HEK293 (cell line): Measurements from ENCODE around the gene CELF4.

Source experiments
- CTCF ChIA-PET: fragments of 350-600 bp; formaldehyde crosslinking; extraction: SDS; loops from one replicate; lab custom pipeline; 2021; ENCODE audit warnings: antibody characterized with exemption; lab: Yijun Ruan, JAX
- POLR2A ChIA-PET: fragments of 300-600 bp; formaldehyde crosslinking; extraction: SDS; loops from one replicate; lab custom pipeline; 2020; ENCODE audit warnings: antibody characterized with exemption, inconsistent platforms; lab: Yijun Ruan, JAX
- H3K27ac ChIP-seq: fragments of 200-500 bp; sonication (Bioruptor generic); 2 replicates; pipeline ENCODE4 v1.5.1; 2014; ENCODE audit warnings: low read depth, low read length, control low read depth, inconsistent platforms; ENCODE audit errors: extremely low read depth
- H3K36me3 ChIP-seq, 2 experiments: fragments of 200-500 bp in 1 of 2; sonication (Bioruptor generic) in 1 of 2; 1 replicate in 1 of 2; 2 replicates in 1 of 2; pipeline ENCODE4 v1.5.1; 2014 to 2017; ENCODE audit warnings: inconsistent platforms in 2 of 2, low read length in 2 of 2; ENCODE audit not compliant: control insufficient read depth in 2 of 2, insufficient read depth in 1 of 2
- H3K4me1 ChIP-seq: fragments of 200-500 bp; sonication (Bioruptor generic); 2 replicates; pipeline ENCODE4 v1.5.1; 2014; ENCODE audit warnings: mild to moderate bottlenecking, low read length, inconsistent platforms; ENCODE audit not compliant: control insufficient read depth, insufficient read depth
- H3K4me3 ChIP-seq: 2 replicates; pipeline ENCODE4 v1.5.1; 2011; ENCODE audit warnings: low read depth, mild to moderate bottlenecking, control low read depth, low read length, moderate library complexity
- H3K9me3 ChIP-seq: fragments of 200-500 bp; sonication (Bioruptor generic); 2 replicates; pipeline ENCODE4 v1.5.1; 2014; ENCODE audit warnings: low read depth, low read length, inconsistent platforms; ENCODE audit not compliant: control insufficient read depth, insufficient read depth
- IKZF3 ChIP-seq: fragments of 450-650 bp; IDR thresholded peaks from 2 replicates; pipeline ENCODE4 v1.5.0; 2018; ENCODE audit warnings: missing biosample characterization, mild to moderate bottlenecking, missing genetic modification characterization, moderate library complexity
- KLF16 ChIP-seq: fragments of 450-650 bp; formaldehyde crosslinking; IDR thresholded peaks from 2 replicates; pipeline ENCODE4 v1.5.1; 2017; ENCODE audit warnings: missing biosample characterization, missing genetic modification characterization
- KLF9 ChIP-seq: fragments of 450-650 bp; formaldehyde crosslinking; IDR thresholded peaks from 2 replicates; pipeline ENCODE4 v1.5.1; 2016; ENCODE audit warnings: missing biosample characterization, missing genetic modification characterization, low read depth
- OVOL3 ChIP-seq: fragments of 450-650 bp; formaldehyde crosslinking; IDR thresholded peaks from 2 replicates; pipeline ENCODE4 v1.5.1; 2016; ENCODE audit warnings: missing biosample characterization, missing genetic modification characterization
- PATZ1 ChIP-seq: fragments of 450-650 bp; formaldehyde crosslinking; IDR thresholded peaks from 2 replicates; pipeline ENCODE4 v1.5.1; 2016; ENCODE audit warnings: missing biosample characterization, missing genetic modification characterization
- ZBTB49 ChIP-seq: fragments of 450-650 bp; formaldehyde crosslinking; IDR thresholded peaks from 2 replicates; pipeline ENCODE4 v1.5.1; 2016; ENCODE audit warnings: missing biosample characterization, missing genetic modification characterization, low read depth
- ZFHX2 ChIP-seq: fragments of 450-650 bp; formaldehyde crosslinking; conservative IDR thresholded peaks from 2 replicates; pipeline ENCODE4 v1.5.1; 2016; ENCODE audit warnings: missing biosample characterization, missing genetic modification characterization
- ZFP69B ChIP-seq: fragments of 450-650 bp; formaldehyde crosslinking; IDR thresholded peaks from 2 replicates; pipeline ENCODE4 v1.5.1; 2016; ENCODE audit warnings: missing biosample characterization, missing genetic modification characterization
- ZNF132 ChIP-seq: fragments of 450-650 bp; formaldehyde crosslinking; IDR thresholded peaks from 2 replicates; pipeline ENCODE4 v1.5.1; 2017; ENCODE audit warnings: missing biosample characterization, missing genetic modification characterization, borderline replicate concordance
- ZNF394 ChIP-seq: fragments of 450-650 bp; formaldehyde crosslinking; IDR thresholded peaks from 2 replicates; pipeline ENCODE4 v1.5.1; 2016; ENCODE audit warnings: missing biosample characterization, missing genetic modification characterization, mild to moderate bottlenecking, moderate library complexity, borderline replicate concordance
- ZNF529 ChIP-seq: fragments of 450-650 bp; formaldehyde crosslinking; IDR thresholded peaks from 2 replicates; pipeline ENCODE4 v1.5.1; 2017; ENCODE audit warnings: missing genetic modification characterization, missing biosample characterization; ENCODE audit not compliant: insufficient replicate concordance
- ZNF558 ChIP-seq: fragments of 450-650 bp; formaldehyde crosslinking; IDR thresholded peaks from 2 replicates; pipeline ENCODE4 v1.5.1; 2016; ENCODE audit warnings: missing biosample characterization, missing genetic modification characterization
- ZNF654 ChIP-seq: fragments of 450-650 bp; formaldehyde crosslinking; IDR thresholded peaks from 2 replicates; pipeline ENCODE4 v1.5.1; 2016; ENCODE audit warnings: low read depth, missing biosample characterization, missing genetic modification characterization
- ZSCAN30 ChIP-seq: fragments of 450-650 bp; IDR thresholded peaks from 2 replicates; pipeline ENCODE4 v1.5.1; 2018; ENCODE audit warnings: missing biosample characterization, mild to moderate bottlenecking, missing genetic modification characterization, moderate library complexity
- TF ChIP-seq, protein P1 (sequence below): fragments of 450-650 bp; formaldehyde crosslinking; IDR thresholded peaks from 2 replicates; pipeline ENCODE4 v1.5.1; 2016; ENCODE audit warnings: missing biosample characterization, missing genetic modification characterization
- TF ChIP-seq, protein P2 (sequence below): fragments of 450-650 bp; IDR thresholded peaks from 2 replicates; pipeline ENCODE4 v1.5.1; 2018; ENCODE audit warnings: missing biosample characterization, missing genetic modification characterization
- TF ChIP-seq, protein P3 (sequence below): fragments of 450-650 bp; formaldehyde crosslinking; IDR thresholded peaks from 2 replicates; pipeline ENCODE4 v1.5.1; 2016; ENCODE audit warnings: missing biosample characterization, missing genetic modification characterization
- TF ChIP-seq, protein P4 (sequence below): fragments of 450-650 bp; formaldehyde crosslinking; IDR thresholded peaks from 2 replicates; pipeline ENCODE4 v1.5.1; 2016; ENCODE audit warnings: missing biosample characterization, missing genetic modification characterization
- TF ChIP-seq, protein P5 (sequence below): fragments of 450-650 bp; formaldehyde crosslinking; IDR thresholded peaks from 2 replicates; pipeline ENCODE4 v1.5.1; 2017; ENCODE audit warnings: missing biosample characterization, missing genetic modification characterization

The CELF4 gene

DNA sequence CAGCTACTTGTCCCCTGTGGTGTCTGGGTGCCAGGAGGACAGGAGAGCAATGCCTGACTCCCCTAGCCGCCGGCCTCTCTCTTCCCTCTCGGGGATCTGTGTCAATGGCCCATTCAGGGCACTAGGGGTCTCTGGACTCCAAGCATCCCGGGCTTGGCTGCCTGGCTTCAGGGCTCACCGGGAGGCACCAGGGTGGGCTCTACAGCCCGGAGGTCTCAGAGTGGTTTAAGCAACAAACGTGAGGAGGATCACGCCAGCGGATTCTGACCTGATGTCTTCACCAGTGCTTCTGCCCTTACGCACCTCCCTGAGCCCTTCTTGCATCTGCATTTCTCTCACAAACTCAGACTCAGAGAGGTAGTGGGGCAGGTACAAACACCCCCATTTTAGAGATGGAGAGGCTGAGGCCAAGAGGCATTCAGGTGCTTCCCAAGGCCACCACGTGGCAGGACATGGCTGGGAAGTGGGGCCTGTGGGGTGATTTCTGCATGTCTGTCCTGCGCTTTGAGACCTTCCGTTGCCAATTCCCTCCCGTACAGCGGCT lies 243.0 kb downstream of the CELF4 start:
- no peaks in the 10 kb centered on the region for H3K9me3 ChIP-seq
- H3K4me3 ChIP-seq: no peak overlapping the region
- ChIA-PET CTCF (interaction anchor here (0.5 to 3.4 kb wide), 23 partner anchors 8 to 416 kb away, joined by 3 to 42 read pairs (median 4); no protein-coding TSS in a partner anchor), POLR2A (no interaction called here)
- no peaks in the 10 kb centered on the region for H3K36me3 ChIP-seq
- no peaks in the 10 kb centered on the region for H3K4me1 ChIP-seq
- no peak overlapping the region for H3K27ac ChIP-seq
- TF ChIP-seq, protein P1, sequence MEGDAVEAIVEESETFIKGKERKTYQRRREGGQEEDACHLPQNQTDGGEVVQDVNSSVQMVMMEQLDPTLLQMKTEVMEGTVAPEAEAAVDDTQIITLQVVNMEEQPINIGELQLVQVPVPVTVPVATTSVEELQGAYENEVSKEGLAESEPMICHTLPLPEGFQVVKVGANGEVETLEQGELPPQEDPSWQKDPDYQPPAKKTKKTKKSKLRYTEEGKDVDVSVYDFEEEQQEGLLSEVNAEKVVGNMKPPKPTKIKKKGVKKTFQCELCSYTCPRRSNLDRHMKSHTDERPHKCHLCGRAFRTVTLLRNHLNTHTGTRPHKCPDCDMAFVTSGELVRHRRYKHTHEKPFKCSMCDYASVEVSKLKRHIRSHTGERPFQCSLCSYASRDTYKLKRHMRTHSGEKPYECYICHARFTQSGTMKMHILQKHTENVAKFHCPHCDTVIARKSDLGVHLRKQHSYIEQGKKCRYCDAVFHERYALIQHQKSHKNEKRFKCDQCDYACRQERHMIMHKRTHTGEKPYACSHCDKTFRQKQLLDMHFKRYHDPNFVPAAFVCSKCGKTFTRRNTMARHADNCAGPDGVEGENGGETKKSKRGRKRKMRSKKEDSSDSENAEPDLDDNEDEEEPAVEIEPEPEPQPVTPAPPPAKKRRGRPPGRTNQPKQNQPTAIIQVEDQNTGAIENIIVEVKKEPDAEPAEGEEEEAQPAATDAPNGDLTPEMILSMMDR (tag by site-specific recombination): peak; percentile 76
- TF ChIP-seq ZNF654 (tag by site-specific recombination) (peak; percentile 76), IKZF3 (tag by site-specific recombination) (no peak)
- TF ChIP-seq, all 188 proteins: peak for 2

DNA sequence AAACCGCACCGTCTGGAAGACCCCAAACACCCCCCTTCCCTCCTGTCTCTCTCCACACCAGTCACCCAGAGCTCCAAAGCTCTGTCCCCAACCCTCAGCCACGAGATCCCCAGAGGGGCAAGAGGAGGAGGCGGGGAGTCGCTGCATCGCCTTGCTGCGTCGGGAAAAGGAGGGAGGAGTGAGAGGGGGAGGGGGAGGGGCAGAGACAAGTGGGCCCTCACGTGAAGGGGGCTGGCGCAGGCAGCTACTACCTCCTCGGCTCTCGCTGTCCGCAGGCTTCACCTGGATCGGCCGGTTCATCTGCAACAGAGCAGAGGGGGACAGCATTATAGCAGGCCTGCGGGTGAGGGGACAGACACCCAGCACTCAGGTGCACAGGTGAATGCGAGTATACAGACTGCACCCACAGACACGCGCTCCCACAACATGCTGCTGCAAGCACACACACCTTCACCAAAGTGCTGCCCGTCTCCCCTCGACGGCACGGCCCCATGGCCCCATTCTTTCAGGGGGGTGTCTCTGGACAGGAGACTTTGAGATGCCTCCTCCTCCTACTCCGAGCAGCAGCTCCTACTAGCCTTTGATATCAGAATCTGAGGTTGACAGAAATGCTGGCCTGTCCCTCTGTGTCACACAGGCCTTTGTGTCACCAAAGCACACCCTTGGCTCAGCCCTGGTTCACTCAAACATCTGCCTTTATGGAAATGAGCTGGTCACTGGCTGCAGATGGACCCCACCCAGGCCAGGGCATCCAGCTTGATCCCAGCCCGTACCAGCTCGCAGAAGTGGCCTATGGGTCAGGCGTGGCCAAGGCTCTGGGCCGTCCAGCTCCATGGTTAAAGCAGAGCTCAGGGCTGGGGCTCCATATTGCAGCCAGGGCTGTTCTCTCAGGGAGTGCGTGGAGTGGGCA lies 243.8 kb downstream of the CELF4 start:
- no peaks in the 10 kb centered on the region for H3K4me1 ChIP-seq
- CTCF ChIA-PET: interaction anchor here (0.5 to 3.4 kb wide), 18 partner anchors 9 to 416 kb away, joined by 3 to 42 read pairs (median 4); no protein-coding TSS in a partner anchor
- no peaks in the 10 kb centered on the region for H3K36me3 ChIP-seq
- POLR2A ChIA-PET: no interaction called here
- no peak overlapping the region for H3K4me3 ChIP-seq
- TF ChIP-seq, protein P2, sequence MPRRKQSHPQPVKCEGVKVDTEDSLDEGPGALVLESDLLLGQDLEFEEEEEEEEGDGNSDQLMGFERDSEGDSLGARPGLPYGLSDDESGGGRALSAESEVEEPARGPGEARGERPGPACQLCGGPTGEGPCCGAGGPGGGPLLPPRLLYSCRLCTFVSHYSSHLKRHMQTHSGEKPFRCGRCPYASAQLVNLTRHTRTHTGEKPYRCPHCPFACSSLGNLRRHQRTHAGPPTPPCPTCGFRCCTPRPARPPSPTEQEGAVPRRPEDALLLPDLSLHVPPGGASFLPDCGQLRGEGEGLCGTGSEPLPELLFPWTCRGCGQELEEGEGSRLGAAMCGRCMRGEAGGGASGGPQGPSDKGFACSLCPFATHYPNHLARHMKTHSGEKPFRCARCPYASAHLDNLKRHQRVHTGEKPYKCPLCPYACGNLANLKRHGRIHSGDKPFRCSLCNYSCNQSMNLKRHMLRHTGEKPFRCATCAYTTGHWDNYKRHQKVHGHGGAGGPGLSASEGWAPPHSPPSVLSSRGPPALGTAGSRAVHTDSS (tag by site-specific recombination): no peak
- no peak for TF ChIP-seq KLF16 (tag by site-specific recombination)
- no peak for TF ChIP-seq KLF9 (tag by site-specific recombination)
- no peak for TF ChIP-seq ZNF132 (tag by site-specific recombination)
- TF ChIP-seq ZSCAN30 (tag by site-specific recombination): no peak
- no peak for TF ChIP-seq ZBTB49 (tag by site-specific recombination)
- TF ChIP-seq ZFP69B: no peak
- no peak for TF ChIP-seq OVOL3 (tag by site-specific recombination)
- TF ChIP-seq ZNF394 (tag by site-specific recombination): no peak
- TF ChIP-seq ZNF558 (tag by site-specific recombination): no peak
- TF ChIP-seq, protein P3, sequence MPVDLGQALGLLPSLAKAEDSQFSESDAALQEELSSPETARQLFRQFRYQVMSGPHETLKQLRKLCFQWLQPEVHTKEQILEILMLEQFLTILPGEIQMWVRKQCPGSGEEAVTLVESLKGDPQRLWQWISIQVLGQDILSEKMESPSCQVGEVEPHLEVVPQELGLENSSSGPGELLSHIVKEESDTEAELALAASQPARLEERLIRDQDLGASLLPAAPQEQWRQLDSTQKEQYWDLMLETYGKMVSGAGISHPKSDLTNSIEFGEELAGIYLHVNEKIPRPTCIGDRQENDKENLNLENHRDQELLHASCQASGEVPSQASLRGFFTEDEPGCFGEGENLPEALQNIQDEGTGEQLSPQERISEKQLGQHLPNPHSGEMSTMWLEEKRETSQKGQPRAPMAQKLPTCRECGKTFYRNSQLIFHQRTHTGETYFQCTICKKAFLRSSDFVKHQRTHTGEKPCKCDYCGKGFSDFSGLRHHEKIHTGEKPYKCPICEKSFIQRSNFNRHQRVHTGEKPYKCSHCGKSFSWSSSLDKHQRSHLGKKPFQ: no peak
- TF ChIP-seq ZNF529 (tag by site-specific recombination): no peak
- TF ChIP-seq PATZ1 (tag by site-specific recombination): no peak
- TF ChIP-seq, protein P4, sequence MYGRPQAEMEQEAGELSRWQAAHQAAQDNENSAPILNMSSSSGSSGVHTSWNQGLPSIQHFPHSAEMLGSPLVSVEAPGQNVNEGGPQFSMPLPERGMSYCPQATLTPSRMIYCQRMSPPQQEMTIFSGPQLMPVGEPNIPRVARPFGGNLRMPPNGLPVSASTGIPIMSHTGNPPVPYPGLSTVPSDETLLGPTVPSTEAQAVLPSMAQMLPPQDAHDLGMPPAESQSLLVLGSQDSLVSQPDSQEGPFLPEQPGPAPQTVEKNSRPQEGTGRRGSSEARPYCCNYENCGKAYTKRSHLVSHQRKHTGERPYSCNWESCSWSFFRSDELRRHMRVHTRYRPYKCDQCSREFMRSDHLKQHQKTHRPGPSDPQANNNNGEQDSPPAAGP: no peak
- TF ChIP-seq, protein P5, sequence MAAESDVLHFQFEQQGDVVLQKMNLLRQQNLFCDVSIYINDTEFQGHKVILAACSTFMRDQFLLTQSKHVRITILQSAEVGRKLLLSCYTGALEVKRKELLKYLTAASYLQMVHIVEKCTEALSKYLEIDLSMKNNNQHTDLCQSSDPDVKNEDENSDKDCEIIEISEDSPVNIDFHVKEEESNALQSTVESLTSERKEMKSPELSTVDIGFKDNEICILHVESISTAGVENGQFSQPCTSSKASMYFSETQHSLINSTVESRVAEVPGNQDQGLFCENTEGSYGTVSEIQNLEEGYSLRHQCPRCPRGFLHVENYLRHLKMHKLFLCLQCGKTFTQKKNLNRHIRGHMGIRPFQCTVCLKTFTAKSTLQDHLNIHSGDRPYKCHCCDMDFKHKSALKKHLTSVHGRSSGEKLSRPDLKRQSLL (tag by site-specific recombination): no peak
- no peak for TF ChIP-seq ZFHX2 (tag by site-specific recombination)
- TF ChIP-seq, all 188 proteins: peak for 0
- H3K9me3 ChIP-seq: no peaks in the 10 kb centered on the region
- no peak overlapping the region for H3K27ac ChIP-seq
